Transverse colon (tissue), 4 donors: Measurements from ENCODE around the gene ILF2. TPM values are rescaled to one million over a fixed set of nuclear protein-coding genes. Genes with fewer than 3 reads are reported as not detected.
A peak's percentile ranks its signal among the peaks of the same experiment; 100 is the strongest.

Experiments
- DNase-seq: peaks from one replicate; pipeline ENCODE4 v3.0.0-alpha.2; 2019
- H3K27ac ChIP-seq, 4 donors: fragments of 200-600 bp; sonication (generic); 2 replicates each; pipeline ENCODE4 v1.5.1; 2016 to 2018; ENCODE audit warnings: inconsistent platforms in 4 of 4
- H3K27me3 ChIP-seq: fragments of 200-600 bp; sonication (generic); 2 replicates; pipeline ENCODE4 v1.5.1; 2017; ENCODE audit warnings: inconsistent platforms
- H3K36me3 ChIP-seq, 4 donors: fragments of 200-600 bp; sonication (generic); 2 replicates each; pipeline ENCODE4 v1.5.1; 2017 to 2019; ENCODE audit warnings: inconsistent platforms in 4 of 4
- H3K4me1 ChIP-seq, 4 donors: fragments of 200-600 bp; sonication (generic); 2 replicates each; pipeline ENCODE4 v1.5.1; 2017 to 2020; ENCODE audit warnings: inconsistent platforms in 4 of 4
- H3K4me3 ChIP-seq, 4 donors: fragments of 200-600 bp; sonication (generic); 1 replicate in 1 of 4; 2 replicates in 3 of 4; pipeline versions ENCODE4 v1.5.1 to v1.6.1; 2017 to 2019; ENCODE audit warnings: inconsistent platforms in 4 of 4
- H3K9me3 ChIP-seq, 2 donors: fragments of 200-600 bp; sonication (generic); 2 replicates each; pipeline ENCODE4 v1.5.1; 2017 to 2019; ENCODE audit warnings: inconsistent platforms in 2 of 2
- CTCF ChIP-seq, 5 experiments: fragments of 200-600 bp in 3 of 5; fragments of 450-650 bp in 2 of 5; sonication (generic) in 3 of 5; IDR thresholded peaks; 1 replicate in 2 of 5; 2 replicates in 3 of 5; pipeline ENCODE4 v1.5.1; 2016 to 2017; ENCODE audit warnings: antibody characterized with exemption in 5 of 5, inconsistent platforms in 3 of 5, mild to moderate bottlenecking in 2 of 5, moderate library complexity in 1 of 5
- EP300 ChIP-seq: sonication (generic); formaldehyde crosslinking; IDR thresholded peaks from one replicate; pipeline ENCODE4 v1.6.1; 2017; ENCODE audit warnings: antibody characterized with exemption, low read depth
- POLR2A ChIP-seq: fragments of 450-650 bp; IDR thresholded peaks from one replicate; pipeline ENCODE4 v1.6.1; 2016; ENCODE audit warnings: antibody characterized with exemption, mild to moderate bottlenecking, moderate library complexity
- POLR2AphosphoS5 ChIP-seq, 3 donors: sonication (generic); formaldehyde crosslinking; IDR thresholded peaks; one replicate each; pipeline ENCODE4 v1.6.1; 2016; ENCODE audit warnings: antibody characterized with exemption in 3 of 3
- WGBS, 2 donors: methylation state at CpG; one replicate each; pipeline ENCODE4 v1.1.5; 2018; ENCODE audit warnings: low coverage in 1 of 2; 5-methylcytosine and 5-hydroxymethylcytosine counted together
- in situ Hi-C, 4 donors: fragments of 200-750 bp; cut with MboI; loops; one replicate each; pipeline versions ENCODE4 v1.15.0 to v1.15.1; 2017; ENCODE audit warnings: low sequenced_read_pairs in 3 of 4, low pct_ligation_motif_present in 1 of 4, low pct_unique_long_range_greater_than_20kb in 1 of 4
- intact Hi-C: fragments of 100-400 bp; cut with DNase I; formaldehyde crosslinking; loops from one replicate; pipeline ENCODE4 v1.15.1; 2023; ENCODE audit warnings: low total_unique reads
- total RNA-seq, 4 donors: library from RNA; depleted of rRNA; stranded (reverse); fragments of >200 nt; gene quantifications; one replicate each; pipeline ENCODE4 v1.1.0, GENCODE V29; 2016

Gene ILF2
- total RNA-seq, 4 donors from 2014 or later: 16.5 to 102 (median 66.5) TPM

GRCh38 chr1:153631047-153632022 is 39.5 kb downstream of the ILF2 start:
- Histone ChIP-seq H3K9me3 (no peaks in the 10 kb centered on the region), H3K27ac (peak overlapping the region in 3 of 4 donors; percentile 23 to 42 (median 23)), H3K4me1 (peaks cover 20 to 55% (median 46%) of the 10 kb centered on the region in 4 donors), H3K27me3 (no peaks in the 10 kb centered on the region), H3K4me3 (no peak overlapping the region), H3K36me3 (peaks cover 0 to 4% (median under 1%) of the 10 kb centered on the region in 4 donors)
- WGBS, 2 donors: 67 to 70% methylated on average over 4 to 10 of the region's 10 CpGs
- no peak for DNase-seq
- TF ChIP-seq POLR2AphosphoS5 (IDR thresholded peaks at IDR 0.05) (no peak), CTCF (IDR thresholded peaks at IDR 0.05) (no peak), EP300 (no peak), POLR2A (no peak)
- intact Hi-C loops: no loop called here
- in situ Hi-C loops: no loop called here

- H3K27ac ChIP-seq: peak overlapping the region in 1 of 4 donors; percentile 23
- no peaks in the 10 kb centered on the region for H3K27me3 ChIP-seq
Measured at GRCh38 chr1:153630384-153630783, 40.4 kb downstream of the ILF2 start.

GRCh38 chr1:153629971-153630370 is 40.8 kb downstream of the ILF2 start:
- in situ Hi-C loops (no loop called here), intact Hi-C loops (no loop called here)
- H3K9me3 ChIP-seq: no peaks in the 10 kb centered on the region
- TF ChIP-seq EP300 (no peak), POLR2A (no peak), CTCF (IDR thresholded peaks at IDR 0.05) (no peak), POLR2AphosphoS5 (IDR thresholded peaks at IDR 0.05) (no peak)
- 100% methylated on average over 1 of the region's 1 CpG; no CpG with 5 or more reads in 1 of the 2 donors for WGBS, 2 donors
- no peaks in the 10 kb centered on the region for H3K27me3 ChIP-seq
- H3K27ac ChIP-seq: no peak overlapping the region
- DNase-seq: no peak
- no peak overlapping the region for H3K4me3 ChIP-seq
- peaks cover 12 to 54% (median 36%) of the 10 kb centered on the region in 4 donors for H3K4me1 ChIP-seq
- H3K36me3 ChIP-seq: no peaks in the 10 kb centered on the region

More at GRCh38 chr1:153630384-153630783, 40.4 kb downstream of the ILF2 start:
- Histone ChIP-seq H3K9me3 (no peaks in the 10 kb centered on the region), H3K36me3 (no peaks in the 10 kb centered on the region), H3K4me3 (no peak overlapping the region), H3K4me1 (peaks cover 13 to 55% (median 41%) of the 10 kb centered on the region in 4 donors)
- no peak for TF ChIP-seq CTCF (IDR thresholded peaks at IDR 0.05)
- no peak for TF ChIP-seq EP300
- WGBS, 2 donors: 82 to 90% methylated on average over 2 to 7 of the region's 7 CpGs
- no peak for DNase-seq
- in situ Hi-C loops: no loop called here
- intact Hi-C loops: no loop called here

GRCh38 chr1:153629343-153629665 is 41.5 kb downstream of the ILF2 start:
- in situ Hi-C loops: no loop called here
- 86 to 93% methylated on average over 1 to 5 of the region's 5 CpGs for WGBS, 2 donors

More at GRCh38 chr1:153629343-153629665, 41.5 kb downstream of the ILF2 start:
- Histone ChIP-seq H3K4me3 (no peak overlapping the region), H3K4me1 (peaks cover 14 to 57% (median 35%) of the 10 kb centered on the region in 4 donors), H3K36me3 (no peaks in the 10 kb centered on the region), H3K27ac (no peak overlapping the region), H3K27me3 (no peaks in the 10 kb centered on the region), H3K9me3 (no peaks in the 10 kb centered on the region)
- no peak for TF ChIP-seq EP300
- TF ChIP-seq POLR2A: no peak
- no peak for TF ChIP-seq POLR2AphosphoS5 (IDR thresholded peaks at IDR 0.05)
- TF ChIP-seq CTCF (IDR thresholded peaks at IDR 0.05): no peak
- DNase-seq: no peak
- intact Hi-C loops: no loop called here
